HG03521 (cell line): ENCODE measurements around the gene REL.
A peak's percentile ranks its signal among the peaks of the same experiment; 100 is the strongest.
"Not testable (repeated sequence)": the region's sequence is repeated elsewhere in the genome, so short reads cannot be mapped to it uniquely, and the experiment has no call there.

Experiments used
- ATAC-seq: cut with Tn5 transposase; IDR thresholded peaks from one replicate; pipeline ENCODE4 v1.9.1; 2021; ENCODE audit warnings: mild to moderate bottlenecking, moderate library complexity; ENCODE audit not compliant: unreplicated experiment

REL gene

DNA sequence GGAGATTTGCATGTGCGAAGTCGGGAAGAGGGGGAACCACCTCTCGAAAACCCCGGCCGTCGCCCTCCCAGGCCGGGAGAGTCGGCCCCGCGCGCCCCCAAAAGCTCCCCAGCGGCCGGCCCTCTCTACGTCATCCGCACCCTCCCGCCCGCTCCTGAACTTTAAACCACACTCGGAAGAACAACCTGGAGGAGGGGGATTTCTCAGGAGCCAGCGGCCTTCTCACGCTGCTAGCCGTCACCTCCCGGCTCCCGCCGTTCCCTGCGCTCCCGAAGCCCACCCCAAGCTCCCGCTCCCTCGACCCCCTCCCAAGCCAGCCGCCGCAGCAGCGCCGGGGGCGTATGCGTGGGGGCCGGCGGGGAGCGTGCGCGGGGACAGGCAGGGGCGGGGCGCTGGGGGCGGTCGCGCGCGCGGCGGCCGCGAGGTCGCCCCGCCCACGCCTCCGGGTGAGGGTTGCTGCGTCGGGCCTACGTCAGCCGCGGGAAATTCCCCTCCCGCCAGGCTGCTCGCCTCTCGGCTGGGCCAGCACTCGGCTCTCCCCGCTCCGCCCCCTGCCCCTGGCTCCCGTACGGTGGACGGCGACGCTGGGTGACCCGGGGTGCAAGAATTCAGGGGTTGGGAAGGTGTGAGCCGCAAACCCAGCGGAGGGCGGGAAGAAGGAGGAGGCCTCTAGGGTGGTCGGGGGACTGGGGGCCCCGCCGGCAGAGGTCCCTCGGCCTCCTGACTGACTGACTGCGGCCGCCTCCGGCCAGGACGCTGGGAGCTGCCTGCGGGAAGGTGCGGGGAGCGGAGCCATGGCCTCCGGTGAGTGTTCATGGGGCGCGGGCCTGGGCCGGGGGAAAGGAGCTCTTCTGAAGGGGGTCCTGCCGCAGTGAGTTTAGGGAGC lies at the start of gene REL:
Gene REL (plus strand): TSS at position 528 of the 886 bp plus-strand sequence. CDS start 267 bp downstream, at position 795.
- peak; percentile 81 for ATAC-seq

DNA sequence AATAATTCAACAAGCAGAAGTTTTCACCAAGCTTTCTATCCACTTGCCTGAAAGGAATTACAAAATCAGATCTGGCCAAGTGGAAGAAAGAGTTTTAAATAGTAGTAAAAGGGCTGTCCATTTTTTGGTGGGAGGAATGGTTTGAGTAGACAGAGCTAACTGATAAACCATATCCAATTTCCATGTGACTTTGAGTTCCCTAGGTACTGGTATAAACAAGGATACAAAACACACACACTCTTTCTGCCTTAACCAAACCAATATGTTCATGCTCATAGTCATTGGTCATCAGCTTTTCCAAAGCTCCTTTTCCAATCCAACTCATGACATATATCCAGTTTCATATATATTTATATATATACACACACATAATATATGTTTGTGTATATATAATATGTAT lies 49.5 kb upstream of the REL start:
- ATAC-seq, result no peak

GRCh38 chr2:60832621-60833020 lies 48.8 kb upstream of the REL start:
- ATAC-seq, result no peak

- ATAC-seq, result peak; percentile 27
Measured at GRCh38 chr2:60834270-60834717, 47.1 kb upstream of the REL start.

DNA sequence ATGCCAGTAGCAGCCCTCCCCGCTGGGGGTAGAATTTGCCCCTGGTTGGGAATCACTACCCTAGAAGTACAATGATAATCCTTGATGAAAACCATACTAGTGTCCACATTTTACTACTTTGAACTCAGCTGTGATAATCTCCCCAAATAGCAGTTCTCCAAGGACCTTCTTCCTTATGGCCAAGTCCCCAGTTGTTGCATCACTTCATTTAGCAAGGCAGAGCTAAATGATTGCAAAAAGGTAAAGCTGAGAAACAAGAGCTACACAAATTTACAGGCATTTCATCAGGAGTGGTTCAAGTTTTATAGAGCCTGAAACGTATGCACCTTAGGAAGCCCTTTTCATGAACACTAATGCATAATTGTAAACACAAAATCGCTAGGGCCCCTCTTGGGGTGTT lies 44.9 kb upstream of the REL start:
- ATAC-seq, result no peak

- ATAC-seq, result no peak
Measured at GRCh38 chr2:60837123-60837522, 44.3 kb upstream of the REL start.

DNA sequence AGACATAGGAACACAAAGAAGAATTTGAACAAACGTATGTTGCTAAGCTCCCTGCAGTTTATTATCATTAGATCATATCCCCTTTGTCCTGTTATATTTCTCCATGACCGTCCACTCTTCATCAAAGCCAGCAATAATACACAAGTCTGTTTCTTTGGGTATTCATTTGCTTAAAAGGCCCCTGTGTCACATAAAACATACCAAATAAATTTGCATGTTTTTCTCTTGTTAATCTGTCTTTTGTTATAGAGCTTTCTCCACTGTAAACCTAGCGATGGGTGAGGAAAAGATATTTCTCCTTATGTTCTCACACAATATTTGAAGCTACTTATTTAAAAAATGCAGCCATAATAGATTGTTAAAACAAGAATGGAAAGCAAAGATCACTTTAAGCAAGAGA lies 42.9 kb upstream of the REL start:
- no peak for ATAC-seq

GRCh38 chr2:60839126-60839813 lies 42.1 kb upstream of the REL start:
- ATAC-seq, result peak; percentile 41

DNA sequence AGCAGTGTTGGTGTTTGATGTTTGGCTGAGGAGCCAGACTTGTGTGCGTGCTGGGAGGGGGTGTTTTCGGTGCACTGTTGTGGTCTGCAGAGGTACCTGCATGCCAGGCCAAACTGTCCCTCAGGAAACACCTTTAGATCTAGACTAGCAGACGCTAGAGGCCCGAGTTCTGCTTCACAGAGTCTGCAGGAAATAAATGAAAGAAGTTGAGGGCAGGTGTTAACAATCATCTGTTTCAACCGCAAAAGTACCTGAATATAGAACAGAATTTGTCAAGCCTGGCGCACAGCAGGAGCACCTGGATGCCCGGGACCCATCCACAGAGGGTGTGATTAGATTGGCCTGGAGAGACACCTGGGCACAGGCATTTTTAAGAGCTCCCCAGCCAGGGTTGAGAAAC lies 40.5 kb upstream of the REL start:
- ATAC-seq, result peak; percentile 39

DNA sequence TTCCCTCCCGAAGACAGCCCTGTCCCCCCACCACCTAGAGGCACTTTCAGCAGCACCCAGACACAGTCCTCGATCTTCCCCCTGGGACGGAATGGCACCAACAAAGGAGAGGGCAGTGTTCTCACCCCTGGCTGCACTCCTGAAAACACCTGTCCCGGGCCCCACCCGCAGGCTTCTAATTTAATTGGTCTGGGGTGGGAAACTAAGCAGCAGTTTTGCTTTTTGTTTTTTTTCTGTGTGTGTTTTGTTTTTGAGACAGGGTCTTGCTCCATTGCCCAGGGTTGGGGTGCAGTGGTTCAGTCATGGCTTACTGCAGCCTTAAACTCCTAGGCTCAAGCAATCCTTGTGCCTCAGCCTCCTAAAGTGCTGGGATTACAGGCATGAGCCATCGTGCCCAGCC lies 38.4 kb upstream of the REL start:
- no peak for ATAC-seq

DNA sequence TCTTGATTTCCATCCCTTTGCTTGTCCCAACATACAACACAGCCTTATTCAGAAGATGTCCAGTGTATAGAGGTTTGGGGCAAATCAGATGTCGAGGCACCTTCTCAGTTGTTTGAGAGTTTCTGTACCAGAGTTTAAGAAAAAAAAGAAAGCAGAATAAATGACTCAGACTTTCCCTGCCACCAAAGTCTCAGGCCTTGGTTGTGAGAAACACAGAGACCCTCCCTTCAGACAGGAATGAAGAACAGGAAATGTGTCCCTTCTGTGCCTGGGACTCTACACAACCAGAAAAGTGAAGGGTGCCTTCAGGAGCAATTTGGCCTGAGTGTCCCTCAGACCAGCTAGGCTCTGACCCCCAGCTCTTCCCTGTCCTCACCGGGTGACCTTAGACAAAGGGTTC lies 37.3 kb upstream of the REL start:
- no peak for ATAC-seq

DNA sequence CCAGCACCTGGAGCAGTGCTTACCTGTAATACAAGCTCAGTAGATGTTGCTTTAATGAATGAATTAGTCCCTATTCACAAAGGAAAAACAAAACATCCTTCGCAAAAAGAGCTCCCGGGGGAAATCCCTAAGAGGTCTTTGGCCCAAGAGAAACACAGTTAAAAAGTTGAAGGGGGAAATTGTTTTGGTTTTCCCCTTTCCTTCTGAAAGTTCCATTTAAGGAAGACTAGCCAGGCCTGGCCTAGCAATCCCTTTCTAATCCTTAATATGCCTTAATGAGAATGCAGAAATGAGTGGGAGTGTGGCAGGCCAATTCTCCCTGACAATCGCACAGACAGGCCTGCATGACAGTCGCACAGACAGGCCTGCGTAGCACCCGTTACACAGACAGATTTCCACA lies 33.5 kb upstream of the REL start:
- ATAC-seq, result no peak

DNA sequence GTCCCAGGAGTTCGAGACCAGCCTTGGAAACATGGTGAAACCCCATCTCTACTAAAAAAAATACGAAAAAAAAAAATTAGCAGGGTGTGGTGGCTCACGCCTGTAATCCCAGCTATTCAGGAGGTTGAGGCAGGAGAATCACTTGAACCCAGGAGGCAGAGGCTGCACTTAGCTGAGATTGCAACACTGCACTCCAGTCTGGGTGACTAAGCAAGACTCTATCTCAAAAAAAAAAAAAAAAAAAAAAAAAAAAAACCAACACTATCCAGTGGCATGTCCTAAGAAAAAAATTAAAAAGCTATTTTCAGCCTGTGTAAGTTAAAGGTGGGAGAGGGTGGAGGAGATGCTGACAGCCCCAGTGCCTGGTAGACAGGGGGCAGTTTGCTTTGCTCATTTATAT lies 32.2 kb upstream of the REL start:
- no peak for ATAC-seq

DNA sequence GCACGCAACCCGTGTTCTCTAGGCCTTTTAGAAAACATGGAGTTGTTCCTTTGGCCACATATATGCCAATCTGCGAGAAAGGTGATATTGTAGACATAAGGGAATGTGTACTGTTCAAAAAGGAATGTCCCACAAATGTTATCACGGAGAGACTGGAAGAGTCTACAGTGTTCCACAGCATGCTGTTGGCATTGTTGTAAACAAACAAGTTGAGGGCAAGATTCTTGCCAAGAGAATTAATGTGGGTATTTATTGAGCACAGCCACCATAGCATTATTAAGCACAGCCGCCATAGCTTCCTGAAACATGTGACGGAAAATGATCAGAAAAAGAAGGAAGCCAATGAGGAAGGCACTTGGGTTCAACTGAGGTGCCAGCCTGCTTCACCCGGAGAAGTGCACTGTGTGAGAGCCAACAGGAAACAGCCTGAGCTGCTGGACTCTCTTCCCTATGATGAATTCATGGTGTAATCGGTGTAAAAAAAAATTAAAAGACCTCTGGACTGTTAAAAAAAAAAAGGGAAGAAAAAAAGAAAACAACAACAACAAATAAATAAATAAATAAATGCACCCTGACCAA lies 29.0 kb upstream of the REL start:
- no peak for ATAC-seq

GRCh38 chr2:60853531-60853930 lies 27.8 kb upstream of the REL start:
- ATAC-seq, result no peak

- ATAC-seq, result no peak
Measured at GRCh38 chr2:60855989-60856669, 25.2 kb upstream of the REL start.

- no peak for ATAC-seq
Measured at GRCh38 chr2:60857056-60857455, 24.3 kb upstream of the REL start.

GRCh38 chr2:60858897-60859311 lies 22.5 kb upstream of the REL start:
- ATAC-seq, result no peak

DNA sequence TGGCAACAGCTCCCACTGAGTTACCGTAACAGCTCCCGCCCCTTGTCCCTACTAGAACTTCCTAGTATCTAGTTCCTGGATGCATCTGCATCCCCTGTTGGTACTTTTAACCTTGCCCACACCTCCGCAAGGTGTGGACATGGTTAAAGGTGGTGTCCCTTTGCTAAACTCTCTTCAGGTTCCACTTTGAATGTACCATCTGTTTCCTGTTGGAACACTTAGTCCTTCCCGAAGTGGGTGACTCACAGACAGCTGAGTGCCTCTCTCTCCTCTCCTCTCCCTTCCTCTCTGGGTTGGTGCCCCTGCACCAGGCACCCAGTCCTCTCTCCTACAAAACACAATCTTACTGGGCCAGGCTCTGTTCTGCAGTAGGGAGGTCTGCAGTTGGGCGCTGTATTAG lies 19.6 kb upstream of the REL start:
- ATAC-seq, result no peak

DNA sequence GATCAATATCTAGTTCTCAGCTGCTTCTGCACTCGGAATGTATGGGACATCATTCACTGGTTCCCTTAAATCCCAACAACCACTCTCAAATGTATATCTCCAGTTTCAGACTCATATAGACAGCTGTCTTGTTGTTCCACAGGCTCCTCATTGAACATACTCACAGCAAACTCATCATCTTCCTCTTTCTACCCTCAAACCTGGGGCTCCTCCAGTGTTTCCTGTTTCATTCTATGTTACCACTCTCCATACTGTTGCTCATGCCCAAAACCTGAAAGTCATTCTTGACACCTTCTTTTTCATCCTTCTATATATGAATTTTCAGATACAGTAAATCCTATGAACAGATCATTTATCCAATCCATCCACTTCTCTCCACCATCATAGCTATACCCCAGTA lies 18.7 kb upstream of the REL start:
- no peak for ATAC-seq

- not testable (repeated sequence) for ATAC-seq
Measured at GRCh38 chr2:60865361-60865760, 16.0 kb upstream of the REL start.
